Esophagus squamous epithelium (tissue), 4 donors: Measurements from ENCODE around the gene HOXC5.

ENCODE experiments used
- CTCF ChIP-seq, 6 experiments: fragments of 450-650 bp in 4 of 6; fragments of 200-600 bp in 2 of 6; sonication (generic) in 2 of 6; IDR thresholded peaks; one replicate each; pipeline ENCODE4 v1.5.1; 2016 to 2019; ENCODE audit warnings: antibody characterized with exemption in 6 of 6, mild to moderate bottlenecking in 4 of 6, moderate library complexity in 4 of 6
- POLR2A ChIP-seq, 4 donors: fragments of 450-650 bp; IDR thresholded peaks; one replicate each; pipeline ENCODE4 v1.6.1; 2017; ENCODE audit warnings: antibody characterized with exemption in 4 of 4, mild to moderate bottlenecking in 4 of 4, moderate library complexity in 3 of 4

- no peak for TF ChIP-seq POLR2A (IDR thresholded peaks at IDR 0.05)
- no peak for TF ChIP-seq CTCF (IDR thresholded peaks at IDR 0.05)
Measured at GRCh38 chr12:54016051-54016450, 16.8 kb upstream of the HOXC5 start.
